HepG2 (cell line): Measurements from ENCODE around the gene C12orf60. TPM values are rescaled to one million over a fixed set of nuclear protein-coding genes. Genes with fewer than 3 reads are reported as not detected.

Experiments used
- HCFC1 ChIP-seq: fragments of 150-350 bp; IDR thresholded peaks from 2 replicates; pipeline ENCODE4 v1.6.1; 2014; ENCODE audit warnings: low read depth, low read length
- HNF4G ChIP-seq, 2 experiments: sonication (generic) in 1 of 2; formaldehyde crosslinking in 1 of 2; IDR thresholded peaks; 2 replicates each; pipeline versions ENCODE4 v1.4.0 to v1.6.1; 2011 to 2020; ENCODE audit warnings: borderline replicate concordance in 2 of 2, low read depth in 2 of 2, mild to moderate bottlenecking in 2 of 2, low read length in 1 of 2, missing genetic modification reagents in 1 of 2, moderate library complexity in 1 of 2
- JUNB ChIP-seq: sonication (generic); formaldehyde crosslinking; IDR thresholded peaks from 2 replicates; pipeline ENCODE4 v1.8.0; 2022; ENCODE audit warnings: missing genetic modification reagents, mild to moderate bottlenecking, borderline replicate concordance
- PLRG1 ChIP-seq: fragments of 450-650 bp; conservative IDR thresholded peaks from 2 replicates; pipeline ENCODE4 v1.6.1; 2016
- SMARCE1 ChIP-seq: fragments of 450-650 bp; IDR thresholded peaks from 2 replicates; pipeline ENCODE4 v1.6.1; 2017; ENCODE audit warnings: borderline replicate concordance
- SMYD3 ChIP-seq: sonication (generic); formaldehyde crosslinking; IDR thresholded peaks from 2 replicates; pipeline ENCODE4 v1.8.1; 2023; ENCODE audit warnings: mild to moderate bottlenecking, missing genetic modification reagents
- SUZ12 ChIP-seq: fragments of 150-350 bp; IDR thresholded peaks from 2 replicates; pipeline ENCODE4 v1.6.1; 2014; ENCODE audit warnings: low read depth, low read length
- TEAD2 ChIP-seq: sonication (generic); formaldehyde crosslinking; IDR thresholded peaks from 2 replicates; pipeline ENCODE4 v1.9.0; 2021; ENCODE audit warnings: missing genetic modification reagents
- TEAD3 ChIP-seq: optimal IDR thresholded peaks from 2 replicates; pipeline ENCODE3; 2016; ENCODE audit warnings: borderline replicate concordance
- YEATS2 ChIP-seq: sonication (generic); formaldehyde crosslinking; IDR thresholded peaks from 2 replicates; pipeline ENCODE4 v1.4.0; 2020; ENCODE audit warnings: missing genetic modification reagents, borderline replicate concordance
- ZFP37 ChIP-seq: sonication (generic); formaldehyde crosslinking; IDR thresholded peaks from 2 replicates; pipeline ENCODE4 v1.4.0; 2020; ENCODE audit warnings: missing genetic modification reagents, borderline replicate concordance
- ZFP90 ChIP-seq: sonication (generic); formaldehyde crosslinking; IDR thresholded peaks from 2 replicates; pipeline ENCODE4 v1.8.0; 2022; ENCODE audit warnings: missing genetic modification reagents, mild to moderate bottlenecking, inconsistent platforms, borderline replicate concordance
- ZMYM2 ChIP-seq: sonication (generic); formaldehyde crosslinking; IDR thresholded peaks from 2 replicates; pipeline ENCODE4 v1.8.0; 2022; ENCODE audit warnings: mild to moderate bottlenecking, missing genetic modification reagents
- ZNF333 ChIP-seq: sonication (generic); formaldehyde crosslinking; IDR thresholded peaks from 2 replicates; pipeline ENCODE4 v1.4.0; 2020; ENCODE audit warnings: mild to moderate bottlenecking, missing genetic modification reagents, borderline replicate concordance
- ZNF577 ChIP-seq: sonication (generic); formaldehyde crosslinking; IDR thresholded peaks from 2 replicates; pipeline ENCODE4 v1.4.0; 2020; ENCODE audit warnings: mild to moderate bottlenecking, low read depth, missing genetic modification reagents, borderline replicate concordance
- ZNF83 ChIP-seq: sonication (generic); formaldehyde crosslinking; IDR thresholded peaks from 2 replicates; pipeline ENCODE4 v1.4.0; 2020; ENCODE audit warnings: missing genetic modification reagents, mild to moderate bottlenecking, borderline replicate concordance
- ZSCAN22 ChIP-seq: sonication (generic); formaldehyde crosslinking; IDR thresholded peaks from 2 replicates; pipeline ENCODE4 v1.4.0; 2020; ENCODE audit warnings: mild to moderate bottlenecking, missing genetic modification reagents
- ZSCAN31 ChIP-seq: sonication (generic); formaldehyde crosslinking; IDR thresholded peaks from 2 replicates; pipeline ENCODE4 v1.5.0; 2020; ENCODE audit warnings: low read depth, mild to moderate bottlenecking, missing genetic modification reagents
- polyA plus RNA-seq, 8 experiments: library from polyadenylated mRNA; depleted of rRNA in 3 of 8; stranded (reverse) in 7 of 8; unstranded in 1 of 8; fragments of >200 nt; fragmentation: Illumina TruSeq in 4 of 8; extraction: Trizol in 4 of 8; gene quantifications; 2 replicates each; pipeline versions ENCODE4 v1.2.1 to v1.2.3, GENCODE V29; 2011 to 2016; ENCODE audit warnings: low read depth in 4 of 8, missing spikeins in 1 of 8, mixed read lengths in 1 of 8; ENCODE audit not compliant: insufficient read depth in 1 of 8
- total RNA-seq, 5 experiments: library from RNA; depleted of rRNA; stranded (reverse); fragments of >200 nt; fragmentation: Illumina TruSeq; extraction: Trizol; gene quantifications; 2 replicates each; pipeline ENCODE4 v1.2.3, GENCODE V29; 2016; ENCODE audit warnings: low read depth in 1 of 5
- TF ChIP-seq, protein P1 (sequence below): sonication (generic); formaldehyde crosslinking; IDR thresholded peaks from 2 replicates; pipeline ENCODE4 v1.5.0; 2020; ENCODE audit warnings: mild to moderate bottlenecking, missing genetic modification reagents, borderline replicate concordance
- TF ChIP-seq, protein P2 (sequence below): IDR thresholded peaks from 2 replicates; pipeline ENCODE4 v1.6.1; 2016
- TF ChIP-seq, protein P3 (sequence below): sonication (generic); formaldehyde crosslinking; conservative IDR thresholded peaks from 2 replicates; pipeline ENCODE4 v1.4.0; 2020; ENCODE audit warnings: missing genetic modification reagents

The C12orf60 gene
- total and polyA plus RNA-seq, 2 of the 13 experiments (the other 11 are each of a cell fraction or from before 2014, with no cell fraction given): 0.55 to 1.4 TPM

DNA sequence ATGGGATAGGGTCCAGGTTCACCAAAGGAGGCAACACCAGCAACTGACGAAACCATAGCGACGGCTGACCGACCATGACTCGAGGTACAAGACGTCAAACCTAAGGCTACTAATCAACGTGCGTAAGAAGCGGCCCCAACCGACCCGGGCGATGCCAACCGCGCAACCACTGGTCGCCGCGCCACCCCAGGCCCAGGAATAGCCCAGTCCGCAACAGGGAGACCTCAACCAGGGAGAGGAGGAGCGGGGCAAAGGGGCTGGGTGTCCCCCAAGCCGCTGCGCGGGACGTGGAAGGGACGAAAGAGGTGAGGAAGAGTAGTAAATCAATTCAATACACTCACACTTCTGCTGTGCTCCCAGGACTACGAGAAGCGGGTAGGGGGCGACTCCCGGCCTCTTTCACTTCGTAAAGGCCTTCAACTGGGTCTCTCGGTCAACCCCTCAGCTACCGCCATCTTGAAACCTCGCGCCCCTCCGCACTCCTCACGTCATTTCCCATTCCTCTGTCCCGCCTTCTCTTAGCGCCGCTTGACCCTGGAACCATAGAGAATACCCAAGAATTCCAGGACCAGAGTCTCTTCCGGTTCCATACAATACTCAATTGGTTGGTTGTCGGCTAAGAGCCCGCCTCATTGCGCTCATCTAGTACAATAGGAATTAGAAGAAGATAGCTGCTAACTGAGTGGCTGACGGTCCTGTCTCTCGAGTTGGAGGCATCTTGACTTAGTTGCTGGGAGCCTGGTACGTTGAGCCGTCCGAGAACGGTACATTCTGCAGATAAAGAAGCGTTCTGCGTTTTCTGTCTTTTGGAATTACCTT is at the start of gene C12orf60, which contains the start of gene WBP11 (continued):
- TF ChIP-seq, protein P1, sequence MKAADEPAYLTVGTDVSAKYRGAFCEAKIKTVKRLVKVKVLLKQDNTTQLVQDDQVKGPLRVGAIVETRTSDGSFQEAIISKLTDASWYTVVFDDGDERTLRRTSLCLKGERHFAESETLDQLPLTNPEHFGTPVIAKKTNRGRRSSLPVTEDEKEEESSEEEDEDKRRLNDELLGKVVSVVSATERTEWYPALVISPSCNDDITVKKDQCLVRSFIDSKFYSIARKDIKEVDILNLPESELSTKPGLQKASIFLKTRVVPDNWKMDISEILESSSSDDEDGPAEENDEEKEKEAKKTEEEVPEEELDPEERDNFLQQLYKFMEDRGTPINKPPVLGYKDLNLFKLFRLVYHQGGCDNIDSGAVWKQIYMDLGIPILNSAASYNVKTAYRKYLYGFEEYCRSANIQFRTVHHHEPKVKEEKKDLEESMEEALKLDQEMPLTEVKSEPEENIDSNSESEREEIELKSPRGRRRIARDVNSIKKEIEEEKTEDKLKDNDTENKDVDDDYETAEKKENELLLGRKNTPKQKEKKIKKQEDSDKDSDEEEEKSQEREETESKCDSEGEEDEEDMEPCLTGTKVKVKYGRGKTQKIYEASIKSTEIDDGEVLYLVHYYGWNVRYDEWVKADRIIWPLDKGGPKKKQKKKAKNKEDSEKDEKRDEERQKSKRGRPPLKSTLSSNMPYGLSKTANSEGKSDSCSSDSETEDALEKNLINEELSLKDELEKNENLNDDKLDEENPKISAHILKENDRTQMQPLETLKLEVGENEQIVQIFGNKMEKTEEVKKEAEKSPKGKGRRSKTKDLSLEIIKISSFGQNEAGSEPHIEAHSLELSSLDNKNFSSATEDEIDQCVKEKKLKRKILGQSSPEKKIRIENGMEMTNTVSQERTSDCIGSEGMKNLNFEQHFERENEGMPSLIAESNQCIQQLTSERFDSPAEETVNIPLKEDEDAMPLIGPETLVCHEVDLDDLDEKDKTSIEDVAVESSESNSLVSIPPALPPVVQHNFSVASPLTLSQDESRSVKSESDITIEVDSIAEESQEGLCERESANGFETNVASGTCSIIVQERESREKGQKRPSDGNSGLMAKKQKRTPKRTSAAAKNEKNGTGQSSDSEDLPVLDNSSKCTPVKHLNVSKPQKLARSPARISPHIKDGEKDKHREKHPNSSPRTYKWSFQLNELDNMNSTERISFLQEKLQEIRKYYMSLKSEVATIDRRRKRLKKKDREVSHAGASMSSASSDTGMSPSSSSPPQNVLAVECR (CRISPR knock-in tag): peak; percentile 94; the same call in 1 of the 2 replicates
- TF ChIP-seq SUZ12 (no peak), SMYD3 (no peak), PLRG1 (no peak), HNF4G (IDR thresholded peaks at IDR 0.05; ENCODE audit: borderline replicate concordance, low read depth, low read length) (peak; percentile 20; the same call in 1 of the 2 replicates), HNF4G (CRISPR knock-in tag; IDR thresholded peaks at IDR 0.05; ENCODE audit: borderline replicate concordance, low read depth) (no peak), SMARCE1 (no peak), JUNB (CRISPR knock-in tag) (no peak), HCFC1 (no peak; the same call in 1 of the 2 replicates), ZNF333 (CRISPR knock-in tag) (no peak), YEATS2 (CRISPR knock-in tag) (peak; percentile 89; the same call in 1 of the 2 replicates), ZNF83 (CRISPR knock-in tag) (no peak), ZNF577 (no peak), ZMYM2 (no peak), ZFP37 (CRISPR knock-in tag) (no peak), TEAD3 (CRISPR knock-in tag) (peak; percentile 94), TEAD2 (CRISPR knock-in tag) (no peak), ZFP90 (CRISPR knock-in tag) (no peak), ZSCAN22 (no peak), ZSCAN31 (CRISPR knock-in tag) (no peak)
- TF ChIP-seq, protein P2, sequence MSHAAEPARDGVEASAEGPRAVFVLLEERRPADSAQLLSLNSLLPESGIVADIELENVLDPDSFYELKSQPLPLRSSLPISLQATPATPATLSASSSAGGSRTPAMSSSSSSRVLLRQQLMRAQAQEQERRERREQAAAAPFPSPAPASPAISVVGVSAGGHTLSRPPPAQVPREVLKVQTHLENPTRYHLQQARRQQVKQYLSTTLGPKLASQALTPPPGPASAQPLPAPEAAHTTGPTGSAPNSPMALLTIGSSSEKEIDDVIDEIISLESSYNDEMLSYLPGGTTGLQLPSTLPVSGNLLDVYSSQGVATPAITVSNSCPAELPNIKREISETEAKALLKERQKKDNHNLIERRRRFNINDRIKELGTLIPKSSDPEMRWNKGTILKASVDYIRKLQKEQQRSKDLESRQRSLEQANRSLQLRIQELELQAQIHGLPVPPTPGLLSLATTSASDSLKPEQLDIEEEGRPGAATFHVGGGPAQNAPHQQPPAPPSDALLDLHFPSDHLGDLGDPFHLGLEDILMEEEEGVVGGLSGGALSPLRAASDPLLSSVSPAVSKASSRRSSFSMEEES (CRISPR knock-in tag): peak; percentile 59
- TF ChIP-seq, protein P3, sequence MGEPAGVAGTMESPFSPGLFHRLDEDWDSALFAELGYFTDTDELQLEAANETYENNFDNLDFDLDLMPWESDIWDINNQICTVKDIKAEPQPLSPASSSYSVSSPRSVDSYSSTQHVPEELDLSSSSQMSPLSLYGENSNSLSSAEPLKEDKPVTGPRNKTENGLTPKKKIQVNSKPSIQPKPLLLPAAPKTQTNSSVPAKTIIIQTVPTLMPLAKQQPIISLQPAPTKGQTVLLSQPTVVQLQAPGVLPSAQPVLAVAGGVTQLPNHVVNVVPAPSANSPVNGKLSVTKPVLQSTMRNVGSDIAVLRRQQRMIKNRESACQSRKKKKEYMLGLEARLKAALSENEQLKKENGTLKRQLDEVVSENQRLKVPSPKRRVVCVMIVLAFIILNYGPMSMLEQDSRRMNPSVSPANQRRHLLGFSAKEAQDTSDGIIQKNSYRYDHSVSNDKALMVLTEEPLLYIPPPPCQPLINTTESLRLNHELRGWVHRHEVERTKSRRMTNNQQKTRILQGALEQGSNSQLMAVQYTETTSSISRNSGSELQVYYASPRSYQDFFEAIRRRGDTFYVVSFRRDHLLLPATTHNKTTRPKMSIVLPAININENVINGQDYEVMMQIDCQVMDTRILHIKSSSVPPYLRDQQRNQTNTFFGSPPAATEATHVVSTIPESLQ (CRISPR knock-in tag): no peak
